Activated naive CD8-positive, alpha-beta T cell (primary cell): ENCODE data around the gene NUDT1.
A peak's percentile ranks its signal among the peaks of the same experiment; 100 is the strongest.

Experiments
- H3K27ac Mint-ChIP-seq: one replicate; pipeline ENCODE4 v1.8.0; 2021; ENCODE audit warnings: mixed read lengths
- H3K27me3 Mint-ChIP-seq: one replicate; pipeline ENCODE4 v1.8.0; 2021; ENCODE audit warnings: mixed read lengths
- H3K36me3 Mint-ChIP-seq: one replicate; pipeline ENCODE4 v1.8.0; 2021; ENCODE audit warnings: mixed read lengths
- H3K4me1 Mint-ChIP-seq: one replicate; pipeline ENCODE4 v1.8.0; 2021; ENCODE audit warnings: low read depth, mixed read lengths
- H3K4me3 Mint-ChIP-seq: one replicate; pipeline ENCODE4 v1.8.0; 2021; ENCODE audit warnings: mild to moderate bottlenecking, mixed read lengths
- H3K9me3 Mint-ChIP-seq: one replicate; pipeline ENCODE4 v1.8.0; 2021; ENCODE audit warnings: low read depth, mixed read lengths

The NUDT1 gene

GRCh38 chr7:2225336-2225735 is 16.7 kb upstream of the NUDT1 start:
- Mint-ChIP-seq H3K9me3 (no peaks in the 10 kb centered on the region), H3K36me3 (peaks cover 7% of the 10 kb centered on the region), H3K27ac (no peak overlapping the region), H3K4me1 (peaks cover 15% of the 10 kb centered on the region), H3K4me3 (no peak overlapping the region), H3K27me3 (no peaks in the 10 kb centered on the region)

GRCh38 chr7:2225830-2226229 is 16.2 kb upstream of the NUDT1 start:
- Mint-ChIP-seq H3K27me3 (no peaks in the 10 kb centered on the region), H3K36me3 (peaks cover 7% of the 10 kb centered on the region), H3K4me3 (no peak overlapping the region), H3K9me3 (no peaks in the 10 kb centered on the region), H3K4me1 (peaks cover 17% of the 10 kb centered on the region), H3K27ac (no peak overlapping the region)

- H3K27ac Mint-ChIP-seq: no peak overlapping the region
- no peak overlapping the region for H3K4me3 Mint-ChIP-seq
- H3K4me1 Mint-ChIP-seq: peaks cover 23% of the 10 kb centered on the region
- H3K36me3 Mint-ChIP-seq: peaks cover 5% of the 10 kb centered on the region
- no peaks in the 10 kb centered on the region for H3K9me3 Mint-ChIP-seq
- no peaks in the 10 kb centered on the region for H3K27me3 Mint-ChIP-seq
Measured at GRCh38 chr7:2227699-2228098, 14.3 kb upstream of the NUDT1 start.

GRCh38 chr7:2228921-2229320 is 13.1 kb upstream of the NUDT1 start:
- no peaks in the 10 kb centered on the region for H3K27me3 Mint-ChIP-seq
- no peak overlapping the region for H3K4me3 Mint-ChIP-seq
- H3K9me3 Mint-ChIP-seq: no peaks in the 10 kb centered on the region
- H3K27ac Mint-ChIP-seq: no peak overlapping the region
- H3K36me3 Mint-ChIP-seq: peaks cover 5% of the 10 kb centered on the region
- peaks cover 28% of the 10 kb centered on the region for H3K4me1 Mint-ChIP-seq

- Mint-ChIP-seq H3K27me3 (no peaks in the 10 kb centered on the region), H3K36me3 (peaks cover 5% of the 10 kb centered on the region), H3K4me1 (peaks cover 29% of the 10 kb centered on the region), H3K4me3 (no peak overlapping the region), H3K9me3 (no peaks in the 10 kb centered on the region), H3K27ac (no peak overlapping the region)
Measured at GRCh38 chr7:2229467-2229866, 12.6 kb upstream of the NUDT1 start.

GRCh38 chr7:2230226-2230625 is 11.8 kb upstream of the NUDT1 start:
- no peaks in the 10 kb centered on the region for H3K27me3 Mint-ChIP-seq
- H3K9me3 Mint-ChIP-seq: no peaks in the 10 kb centered on the region
- H3K4me3 Mint-ChIP-seq: peak overlapping the region; percentile 20
- H3K27ac Mint-ChIP-seq: no peak overlapping the region
- H3K4me1 Mint-ChIP-seq: peaks cover 29% of the 10 kb centered on the region
- peaks cover 5% of the 10 kb centered on the region for H3K36me3 Mint-ChIP-seq

GRCh38 chr7:2230882-2231281 is 11.1 kb upstream of the NUDT1 start:
- no peaks in the 10 kb centered on the region for H3K27me3 Mint-ChIP-seq
- H3K9me3 Mint-ChIP-seq: no peaks in the 10 kb centered on the region
- H3K27ac Mint-ChIP-seq: no peak overlapping the region
- H3K4me1 Mint-ChIP-seq: peaks cover 29% of the 10 kb centered on the region
- H3K4me3 Mint-ChIP-seq: peak overlapping the region; percentile 10
- peaks cover 5% of the 10 kb centered on the region for H3K36me3 Mint-ChIP-seq

- Mint-ChIP-seq H3K36me3 (peaks cover 3% of the 10 kb centered on the region), H3K27me3 (no peaks in the 10 kb centered on the region)
Measured at GRCh38 chr7:2231992-2232765, 9.8 kb upstream of the NUDT1 start.

GRCh38 chr7:2232766-2233520 is 9.1 kb upstream of the NUDT1 start, which contains the start of gene MAD1L1:
MAD1L1 (minus strand) TSS chr7:2232945; CDS start chr7:2230133, 2,812 bp downstream.
- Mint-ChIP-seq H3K4me1 (peaks cover 29% of the 10 kb centered on the region), H3K4me3 (peak within 1 kb of the TSS; percentile 94), H3K36me3 (peaks cover 5% of the 10 kb centered on the region), H3K27me3 (no peaks in the 10 kb centered on the region), H3K27ac (peak within 1 kb of the TSS; percentile 64), H3K9me3 (no peaks in the 10 kb centered on the region)

More at GRCh38 chr7:2231992-2232765, 9.8 kb upstream of the NUDT1 start:
- H3K4me3 Mint-ChIP-seq: peak overlapping the region; percentile 91
- H3K9me3 Mint-ChIP-seq: no peaks in the 10 kb centered on the region
- H3K4me1 Mint-ChIP-seq: peaks cover 29% of the 10 kb centered on the region
- H3K27ac Mint-ChIP-seq: peak overlapping the region; percentile 52

GRCh38 chr7:2233926-2234325 is 8.1 kb upstream of the NUDT1 start:
- Mint-ChIP-seq H3K27me3 (no peaks in the 10 kb centered on the region), H3K4me1 (peaks cover 28% of the 10 kb centered on the region), H3K9me3 (no peaks in the 10 kb centered on the region), H3K27ac (no peak overlapping the region), H3K36me3 (peaks cover 5% of the 10 kb centered on the region), H3K4me3 (peak overlapping the region; percentile 73)

- H3K4me1 Mint-ChIP-seq: peaks cover 21% of the 10 kb centered on the region
- H3K4me3 Mint-ChIP-seq: no peak overlapping the region
Measured at GRCh38 chr7:2237109-2237602, 4.9 kb upstream of the NUDT1 start.

GRCh38 chr7:2239242-2239641 is 2.8 kb upstream of the NUDT1 start:
- Mint-ChIP-seq H3K27me3 (no peaks in the 10 kb centered on the region), H3K27ac (no peak overlapping the region), H3K4me3 (peak overlapping the region; percentile 53), H3K4me1 (peaks cover 18% of the 10 kb centered on the region), H3K36me3 (peaks cover 2% of the 10 kb centered on the region), H3K9me3 (no peaks in the 10 kb centered on the region)

More at GRCh38 chr7:2237109-2237602, 4.9 kb upstream of the NUDT1 start:
- no peak overlapping the region for H3K27ac Mint-ChIP-seq
- H3K9me3 Mint-ChIP-seq: no peaks in the 10 kb centered on the region
- peaks cover 2% of the 10 kb centered on the region for H3K36me3 Mint-ChIP-seq
- H3K27me3 Mint-ChIP-seq: no peaks in the 10 kb centered on the region

- no peaks in the 10 kb centered on the region for H3K9me3 Mint-ChIP-seq
- peaks cover 18% of the 10 kb centered on the region for H3K4me1 Mint-ChIP-seq
- H3K27ac Mint-ChIP-seq: peak overlapping the region; percentile 87
- H3K4me3 Mint-ChIP-seq: peak overlapping the region; percentile 92
- no peaks in the 10 kb centered on the region for H3K27me3 Mint-ChIP-seq
- H3K36me3 Mint-ChIP-seq: no peaks in the 10 kb centered on the region
Measured at GRCh38 chr7:2242541-2243429, 759 bp downstream of the NUDT1 start.

GRCh38 chr7:2243458-2243857 is 1.4 kb downstream of the NUDT1 start:
- Mint-ChIP-seq H3K9me3 (no peaks in the 10 kb centered on the region), H3K4me3 (peak overlapping the region; percentile 92), H3K4me1 (peaks cover 20% of the 10 kb centered on the region), H3K36me3 (no peaks in the 10 kb centered on the region), H3K27me3 (no peaks in the 10 kb centered on the region), H3K27ac (peak overlapping the region; percentile 22)
